Measurements from ENCODE around the gene ERC2. TPM values are rescaled to one million over a fixed set of nuclear protein-coding genes. Genes with fewer than 3 reads are reported as not detected.

The ERC2 gene
- total and polyA plus RNA-seq, 2 of the 13 experiments (the other 11 are each of a cell fraction or from before 2014, with no cell fraction given), result 0.16 to 0.22 TPM

DNA sequence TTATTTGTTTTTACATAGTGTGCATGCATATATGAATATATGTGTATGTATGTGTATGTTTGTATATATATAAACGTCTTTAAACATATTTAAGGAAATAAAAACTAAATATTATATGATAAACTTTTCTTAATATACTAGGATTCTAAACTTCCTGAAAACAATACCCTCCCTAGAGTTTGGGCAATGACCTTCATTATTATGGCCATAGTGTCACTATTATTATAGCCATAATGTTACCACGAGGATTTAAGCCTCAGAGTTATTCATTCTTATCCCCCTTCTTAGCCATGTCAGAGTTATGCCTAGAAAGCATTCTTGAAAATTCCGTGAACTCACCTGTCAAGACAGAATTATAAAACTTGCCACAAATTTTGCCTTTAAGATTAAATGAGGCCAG lies 335.5 kb downstream of the ERC2 start (continued):
- TF ChIP-seq, protein P1, sequence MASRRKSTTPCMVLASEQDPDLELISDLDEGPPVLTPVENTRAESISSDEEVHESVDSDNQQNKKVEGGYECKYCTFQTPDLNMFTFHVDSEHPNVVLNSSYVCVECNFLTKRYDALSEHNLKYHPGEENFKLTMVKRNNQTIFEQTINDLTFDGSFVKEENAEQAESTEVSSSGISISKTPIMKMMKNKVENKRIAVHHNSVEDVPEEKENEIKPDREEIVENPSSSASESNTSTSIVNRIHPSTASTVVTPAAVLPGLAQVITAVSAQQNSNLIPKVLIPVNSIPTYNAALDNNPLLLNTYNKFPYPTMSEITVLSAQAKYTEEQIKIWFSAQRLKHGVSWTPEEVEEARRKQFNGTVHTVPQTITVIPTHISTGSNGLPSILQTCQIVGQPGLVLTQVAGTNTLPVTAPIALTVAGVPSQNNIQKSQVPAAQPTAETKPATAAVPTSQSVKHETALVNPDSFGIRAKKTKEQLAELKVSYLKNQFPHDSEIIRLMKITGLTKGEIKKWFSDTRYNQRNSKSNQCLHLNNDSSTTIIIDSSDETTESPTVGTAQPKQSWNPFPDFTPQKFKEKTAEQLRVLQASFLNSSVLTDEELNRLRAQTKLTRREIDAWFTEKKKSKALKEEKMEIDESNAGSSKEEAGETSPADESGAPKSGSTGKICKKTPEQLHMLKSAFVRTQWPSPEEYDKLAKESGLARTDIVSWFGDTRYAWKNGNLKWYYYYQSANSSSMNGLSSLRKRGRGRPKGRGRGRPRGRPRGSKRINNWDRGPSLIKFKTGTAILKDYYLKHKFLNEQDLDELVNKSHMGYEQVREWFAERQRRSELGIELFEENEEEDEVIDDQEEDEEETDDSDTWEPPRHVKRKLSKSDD (CRISPR knock-in tag; IDR thresholded peaks at IDR 0.05; ENCODE audit: low read depth), result no peak
- no peak for TF ChIP-seq ZNF12 (CRISPR knock-in tag; IDR thresholded peaks at IDR 0.05)
- TF ChIP-seq ZNF678 (CRISPR knock-in tag; IDR thresholded peaks at IDR 0.05), result no peak
- no peak for TF ChIP-seq HNRNPLL (IDR thresholded peaks at IDR 0.05; ENCODE audit: low read depth, low read length, poor library complexity, severe bottlenecking)

- H2AFZ ChIP-seq (ENCODE audit: low read length), result no peak overlapping the region
- ChIA-PET POLR2A (no interaction called here), CTCF (ENCODE audit: low intra/inter-chr PET ratio, low total read pairs) (no interaction called here)
- H3K27me3 ChIP-seq (ENCODE audit: control insufficient read depth in 1 of 2, insufficient read depth in 2 of 2, low read length in 2 of 2), result no peaks in the 10 kb centered on the region
- H4K20me1 ChIP-seq (ENCODE audit: insufficient read depth, low read length), result no peaks in the 10 kb centered on the region
- H3K4me3 ChIP-seq (replicated peaks in 1 of 3; ENCODE audit: insufficient read depth in 1 of 3, low read depth in 2 of 3, low read length in 3 of 3), result no peak overlapping the region
- DNase-seq (ENCODE audit: low spot score) (peak; percentile 47), FAIRE-seq (no peak), ATAC-seq (no peak)
- BruUV-seq (replicated peaks), result no TSS peak
- H3K4me1 ChIP-seq (ENCODE audit: insufficient read depth, low read length), result no peaks in the 10 kb centered on the region
- no peak overlapping the region for H3K27ac ChIP-seq (ENCODE audit: extremely low read length, insufficient read depth, low read length)
- H3K9ac ChIP-seq (ENCODE audit: insufficient read depth, low read depth, low read length), result no peak overlapping the region
- TF ChIP-seq TEAD3 (CRISPR knock-in tag; optimal IDR thresholded peaks at IDR 0.05; ENCODE audit: borderline replicate concordance) (peak; percentile 36), FOSL2 (CRISPR knock-in tag; IDR thresholded peaks at IDR 0.05) (peak; percentile 92), AHDC1 (CRISPR knock-in tag; IDR thresholded peaks at IDR 0.05; ENCODE audit: borderline replicate concordance) (0 out of 2 replicates have a peak, but pooled peaks have one; percentile 21)
- TF ChIP-seq, protein P2, sequence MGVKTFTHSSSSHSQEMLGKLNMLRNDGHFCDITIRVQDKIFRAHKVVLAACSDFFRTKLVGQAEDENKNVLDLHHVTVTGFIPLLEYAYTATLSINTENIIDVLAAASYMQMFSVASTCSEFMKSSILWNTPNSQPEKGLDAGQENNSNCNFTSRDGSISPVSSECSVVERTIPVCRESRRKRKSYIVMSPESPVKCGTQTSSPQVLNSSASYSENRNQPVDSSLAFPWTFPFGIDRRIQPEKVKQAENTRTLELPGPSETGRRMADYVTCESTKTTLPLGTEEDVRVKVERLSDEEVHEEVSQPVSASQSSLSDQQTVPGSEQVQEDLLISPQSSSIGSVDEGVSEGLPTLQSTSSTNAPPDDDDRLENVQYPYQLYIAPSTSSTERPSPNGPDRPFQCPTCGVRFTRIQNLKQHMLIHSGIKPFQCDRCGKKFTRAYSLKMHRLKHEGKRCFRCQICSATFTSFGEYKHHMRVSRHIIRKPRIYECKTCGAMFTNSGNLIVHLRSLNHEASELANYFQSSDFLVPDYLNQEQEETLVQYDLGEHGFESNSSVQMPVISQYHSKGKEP (CRISPR knock-in tag; IDR thresholded peaks at IDR 0.05), result no peak
- no peaks in the 10 kb centered on the region for H3K79me2 ChIP-seq (ENCODE audit: insufficient read depth, low read length)
- no peaks in the 10 kb centered on the region for H3K9me3 ChIP-seq (ENCODE audit: low read length)
- H3K4me2 ChIP-seq (ENCODE audit: low read depth, low read length), result no peak overlapping the region
- no peaks in the 10 kb centered on the region for H3K36me3 ChIP-seq (replicated peaks in 1 of 2; ENCODE audit: control insufficient read depth in 1 of 2, insufficient read depth in 2 of 2, low read length in 2 of 2)
- intact Hi-C loops (cut with micrococcal nuclease; ENCODE audit: unreplicated experiment) (no loop called here), in situ Hi-C loops (cut with HindIII; ENCODE audit: extremely low pct_ligation_motif_present, low pct_unique_long_range_greater_than_20kb) (no loop called here)
- WGBS (ENCODE audit: low lambda C conversion rate), result 27% methylated on average over 3 of the region's 3 CpGs
These were observed 336.2 kb downstream of the ERC2 start for GRCh38 chr3:56131974-56132590.
